Middle frontal gyrus (tissue), 1 donor: Measurements from ENCODE around the gene NEUROD4.

ENCODE experiments used
- DNase-seq: peaks from one replicate; pipeline ENCODE4 v3.0.0-alpha.2; 2015; ENCODE audit warnings: low spot score; ENCODE audit errors: extremely low spot score

Gene NEUROD4

GRCh38 chr12:54997929-54998522, 21.7 kb upstream of the NEUROD4 start:
- DNase-seq, result no peak

GRCh38 chr12:54998958-54999510, 20.7 kb upstream of the NEUROD4 start:
- DNase-seq, result no peak

GRCh38 chr12:55001198-55001868, 18.4 kb upstream of the NEUROD4 start:
- no peak for DNase-seq

GRCh38 chr12:55002355-55002754, 17.4 kb upstream of the NEUROD4 start:
- no peak for DNase-seq

GRCh38 chr12:55008944-55009585, 10.7 kb upstream of the NEUROD4 start:
- DNase-seq, result no peak

DNA sequence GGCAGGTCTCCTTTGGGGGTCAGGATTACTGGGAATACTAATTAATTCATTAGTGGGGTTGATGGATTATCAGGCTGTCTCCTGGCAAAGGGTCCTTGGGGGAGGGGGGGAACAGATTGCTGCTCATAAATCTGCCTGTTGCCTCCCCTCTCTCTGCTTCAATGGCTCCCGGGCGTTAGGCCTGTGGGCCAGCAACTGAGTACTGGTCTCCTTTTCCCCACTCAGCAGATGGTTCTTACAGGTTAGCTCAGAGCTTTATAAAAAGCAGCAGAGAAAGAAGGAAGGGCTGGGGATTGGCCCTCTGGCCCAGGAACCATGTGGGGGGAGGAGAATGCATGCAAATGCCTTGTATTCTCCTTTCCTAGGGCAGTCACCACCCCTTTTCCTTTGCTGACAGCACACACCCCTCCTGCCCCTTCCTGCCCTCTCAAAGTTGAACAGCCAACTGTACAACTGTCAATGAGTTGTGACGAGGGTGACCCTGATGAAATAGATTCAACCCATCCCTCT, 2.3 kb upstream of the NEUROD4 start:
- DNase-seq, result no peak

GRCh38 chr12:55024575-55024974, 4.8 kb downstream of the NEUROD4 start:
- DNase-seq, result no peak

DNA sequence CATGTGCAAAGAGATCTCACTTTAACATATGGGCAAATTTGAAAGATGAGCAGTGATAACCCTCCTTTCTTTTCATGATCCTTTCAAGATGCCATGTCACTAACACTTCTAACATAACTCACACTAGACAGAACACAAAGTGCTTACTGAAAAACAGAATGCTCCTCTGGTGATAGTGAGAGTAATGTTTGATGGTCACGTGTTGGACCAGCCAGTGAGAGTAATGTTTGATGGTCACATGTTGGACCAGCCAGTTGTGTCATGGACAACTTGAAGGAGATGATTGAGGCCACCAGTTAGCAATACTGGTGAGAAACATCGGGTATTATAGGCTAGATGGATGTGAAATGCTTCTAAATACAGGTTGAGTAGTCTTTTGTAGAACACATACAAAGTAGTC, 5.7 kb downstream of the NEUROD4 start:
- no peak for DNase-seq

DNA sequence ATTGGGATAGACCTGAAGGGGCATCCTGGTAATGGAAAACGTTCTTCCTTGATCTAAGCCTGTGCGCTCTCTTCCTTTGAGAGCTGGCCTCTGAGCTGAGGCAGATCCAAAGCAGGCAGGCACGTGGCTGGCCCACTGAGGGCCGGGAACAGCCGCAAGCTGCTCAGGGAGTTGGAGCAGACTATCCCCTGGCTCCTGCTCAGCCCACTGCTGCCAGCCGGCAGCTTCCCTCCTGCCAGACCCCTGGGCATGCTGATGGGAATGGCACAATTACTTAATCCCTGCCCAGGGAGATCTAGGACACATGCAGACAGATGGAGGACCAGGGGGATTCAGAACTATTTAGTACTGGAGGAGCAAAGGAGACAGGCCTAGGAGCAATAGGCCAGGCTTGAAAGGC, 14.4 kb downstream of the NEUROD4 start:
- no peak for DNase-seq

- no peak for DNase-seq
These were observed 16.7 kb downstream of the NEUROD4 start for GRCh38 chr12:55036326-55037115.

- DNase-seq, result no peak
These were observed 17.7 kb downstream of the NEUROD4 start for GRCh38 chr12:55037351-55037987.

- DNase-seq, result no peak
These were observed 19.9 kb downstream of the NEUROD4 start for GRCh38 chr12:55039395-55040354.

- DNase-seq, result no peak
These were observed 21.7 kb downstream of the NEUROD4 start for GRCh38 chr12:55041345-55042055.

GRCh38 chr12:55043542-55043941, 23.8 kb downstream of the NEUROD4 start:
- DNase-seq, result no peak

- DNase-seq, result no peak
These were observed 24.4 kb downstream of the NEUROD4 start for GRCh38 chr12:55044135-55044534.

- no peak for DNase-seq
These were observed 29.9 kb downstream of the NEUROD4 start for GRCh38 chr12:55049676-55050075.

DNA sequence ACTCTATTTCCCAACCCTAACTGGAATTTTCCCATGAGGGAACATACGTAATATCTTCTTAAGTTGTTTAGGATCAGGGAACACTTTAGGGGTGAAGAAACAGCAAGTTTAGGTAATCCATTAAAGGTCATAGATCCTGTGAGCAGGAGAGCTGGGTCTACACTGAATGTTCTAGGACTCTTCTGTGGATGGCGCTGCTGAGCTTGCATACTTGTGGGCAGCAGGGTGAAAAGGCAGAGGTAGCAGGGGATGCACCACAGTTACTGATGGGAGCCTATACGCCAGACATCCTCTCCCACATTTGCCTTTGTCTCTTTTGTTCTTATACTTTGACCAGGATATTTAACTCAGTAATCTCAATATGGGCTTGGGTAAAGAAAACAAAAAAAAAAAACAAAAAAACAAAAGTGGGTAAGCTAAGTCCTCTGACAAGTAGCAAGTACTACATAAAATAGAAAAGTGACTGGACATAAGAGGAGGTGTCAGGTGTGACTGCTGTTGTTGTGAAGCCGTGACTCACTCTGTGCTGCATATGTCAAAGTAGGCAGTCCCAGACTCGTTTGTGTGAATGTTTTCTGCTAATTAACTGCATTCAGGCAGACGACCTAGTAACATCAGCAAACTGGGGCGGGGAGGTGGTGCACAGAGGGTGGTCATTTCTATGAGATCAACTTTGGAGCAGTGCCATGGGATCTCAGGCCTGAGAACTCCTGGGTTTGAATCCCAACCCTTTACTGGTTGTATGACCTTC, 31.6 kb downstream of the NEUROD4 start:
- DNase-seq, result no peak

GRCh38 chr12:55057481-55057880, 37.7 kb downstream of the NEUROD4 start:
- no peak for DNase-seq
